HG03565 (cell line): Measurements from ENCODE around the gene IL1RAPL1.

Experiments used
- ATAC-seq: cut with Tn5 transposase; IDR thresholded peaks from one replicate; pipeline ENCODE4 v1.9.1; 2021; ENCODE audit warnings: mild to moderate bottlenecking, moderate library complexity; ENCODE audit not compliant: unreplicated experiment

Gene IL1RAPL1

DNA sequence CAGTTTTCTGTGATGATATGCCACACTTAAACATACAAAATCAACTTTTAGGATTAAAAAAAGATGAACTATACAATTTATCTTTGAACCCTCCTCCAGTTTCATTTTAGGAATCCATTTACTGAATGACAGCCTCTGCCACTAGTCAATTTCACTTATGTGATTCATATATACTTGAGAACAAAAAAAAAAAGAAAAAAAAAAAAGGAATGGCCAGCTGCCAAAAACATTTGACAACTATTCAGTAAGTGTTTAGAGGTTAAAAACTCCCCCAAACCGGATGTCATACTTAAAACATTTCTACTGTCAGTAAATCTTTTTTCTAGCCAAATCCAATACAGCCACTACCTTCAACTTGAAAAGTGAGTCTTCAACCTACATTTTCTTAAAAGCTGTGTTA lies 1361.4 kb downstream of the IL1RAPL1 start:
- no peak for ATAC-seq

DNA sequence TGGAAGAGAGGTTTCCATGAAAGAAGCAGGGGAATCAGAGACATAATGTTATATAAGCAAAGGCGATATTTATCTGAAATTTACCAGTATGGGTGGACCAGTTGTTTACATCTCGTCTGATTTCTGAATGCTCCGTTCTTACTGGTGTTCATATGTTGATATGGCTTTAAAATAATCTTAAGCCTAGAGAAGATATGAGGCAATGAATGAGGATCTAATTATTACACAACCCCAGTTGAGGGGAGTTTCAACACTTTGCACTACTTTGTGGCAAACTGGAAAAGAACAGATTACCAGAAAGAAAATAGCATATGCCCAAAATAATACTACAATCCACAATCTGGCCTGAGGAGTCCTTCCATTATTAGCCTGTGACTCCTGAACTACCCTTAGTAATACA lies 1364.8 kb downstream of the IL1RAPL1 start:
- no peak for ATAC-seq

DNA sequence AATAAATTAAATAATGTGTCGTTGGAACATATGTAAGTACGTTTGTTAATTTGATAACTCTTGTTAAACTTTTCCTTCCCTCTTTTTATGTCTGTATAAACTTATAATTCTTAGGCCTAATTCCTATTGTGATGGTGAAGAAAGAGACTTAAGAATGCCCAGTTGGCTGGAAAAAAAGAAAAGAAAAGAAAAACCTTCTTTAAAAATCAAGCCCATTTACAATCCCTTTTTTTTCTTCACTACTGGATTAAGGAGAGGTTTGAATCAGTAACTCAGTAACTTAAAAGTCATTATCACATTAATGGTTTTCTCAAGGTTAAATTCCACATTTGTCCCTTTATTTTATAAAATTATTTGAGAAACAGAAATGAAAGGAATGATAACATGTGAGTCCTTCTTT lies 1374.8 kb downstream of the IL1RAPL1 start:
- ATAC-seq = no peak

DNA sequence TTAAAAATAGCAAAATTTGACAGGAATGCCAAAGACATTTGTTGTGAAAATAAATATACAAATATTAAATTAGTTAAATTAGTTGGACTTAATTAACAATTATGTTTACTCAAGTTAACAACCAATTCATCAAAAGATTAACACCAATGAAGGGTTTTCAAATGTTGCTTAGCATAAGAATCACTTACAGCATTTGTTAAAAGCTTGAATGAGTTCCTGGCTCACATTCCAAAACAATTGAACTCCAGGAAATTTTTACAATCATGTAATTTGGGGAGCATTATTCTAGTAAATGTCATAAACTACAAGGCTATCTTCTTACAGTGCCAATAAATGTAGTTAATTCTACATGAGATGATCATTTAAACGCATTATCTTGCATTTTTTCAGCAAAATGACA lies 1378.4 kb downstream of the IL1RAPL1 start:
- ATAC-seq = no peak

DNA sequence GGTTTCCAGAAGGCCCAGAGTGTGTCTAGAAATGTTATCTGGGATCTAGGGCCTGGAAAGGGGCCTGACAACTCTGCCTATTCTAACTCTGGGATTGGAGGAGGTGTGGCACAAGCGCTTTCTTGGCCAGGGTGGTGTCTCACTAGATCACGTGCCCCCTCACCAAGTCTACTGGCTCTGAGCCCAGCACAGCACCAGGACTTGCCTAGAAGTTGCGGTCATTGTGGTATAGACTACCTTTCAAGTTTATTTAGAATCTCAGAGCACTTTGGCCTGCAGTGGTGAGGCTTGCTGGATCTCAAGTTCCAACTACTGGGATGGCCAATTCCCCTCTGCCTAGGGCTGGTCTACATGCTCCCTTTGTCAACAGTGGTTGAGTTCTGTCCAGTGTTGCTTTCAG lies 1404.8 kb downstream of the IL1RAPL1 start:
- no peak for ATAC-seq

DNA sequence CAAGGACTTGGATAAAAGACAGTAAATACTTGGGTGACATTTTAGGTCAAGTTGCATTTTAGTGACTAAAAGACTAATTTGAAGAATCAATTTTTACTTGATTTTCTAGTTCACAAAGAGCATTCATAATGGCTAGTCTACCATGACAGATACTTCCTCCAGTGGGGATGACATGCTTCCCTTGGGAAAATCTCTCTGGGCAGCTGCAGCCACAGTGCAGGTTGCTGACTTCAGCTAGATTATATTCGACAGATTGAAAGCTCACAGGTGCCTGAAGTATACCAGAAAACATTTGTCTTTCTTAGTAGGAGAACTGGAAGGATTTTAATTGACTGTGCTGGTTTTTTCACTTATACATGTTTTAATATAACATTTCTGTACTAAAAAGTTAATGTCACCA lies 1418.6 kb downstream of the IL1RAPL1 start:
- ATAC-seq = no peak
